Endodermal cell (in vitro differentiated cells): ENCODE data around the gene KLHL26. TPM values are rescaled to one million over a fixed set of nuclear protein-coding genes. Genes with fewer than 3 reads are reported as not detected.

Experiments used
- DNase-seq: peaks from one replicate; pipeline ENCODE4 v3.0.0-alpha.2; 2017
- H3K27ac ChIP-seq: 2 replicates; pipeline ENCODE4 v1.5.1; 2013; ENCODE audit warnings: mild to moderate bottlenecking, low read depth, low read length, moderate library complexity
- H3K27me3 ChIP-seq: 2 replicates; pipeline ENCODE4 v1.6.1; 2013; ENCODE audit warnings: mild to moderate bottlenecking, low read length, moderate library complexity; ENCODE audit not compliant: insufficient read depth, control insufficient read depth, poor library complexity, severe bottlenecking
- H3K36me3 ChIP-seq: 2 replicates; pipeline ENCODE4 v1.7.0; 2013; ENCODE audit warnings: mild to moderate bottlenecking, low read length, moderate library complexity; ENCODE audit not compliant: control insufficient read depth, insufficient read depth
- H3K4me1 ChIP-seq: one replicate; pipeline ENCODE4 v1.7.0; 2013; ENCODE audit warnings: low read length; ENCODE audit not compliant: control insufficient read depth, insufficient read depth
- H3K4me3 ChIP-seq: 2 replicates; pipeline ENCODE4 v1.5.1; 2013; ENCODE audit warnings: mild to moderate bottlenecking, low read length, moderate library complexity
- H3K9ac ChIP-seq: 2 replicates; pipeline ENCODE4 v1.6.1; 2013; ENCODE audit warnings: mild to moderate bottlenecking, low read length, moderate library complexity; ENCODE audit not compliant: poor library complexity, severe bottlenecking; ENCODE audit errors: extremely low read depth
- H3K9me3 ChIP-seq: 2 replicates; pipeline ENCODE4 v1.6.1; 2013; ENCODE audit warnings: mild to moderate bottlenecking, low read length, moderate library complexity; ENCODE audit not compliant: control insufficient read depth
- H3K27ac Mint-ChIP-seq: 2 replicates; pipeline ENCODE4 v1.8.0; 2020; ENCODE audit warnings: mixed read lengths
- H3K27me3 Mint-ChIP-seq: 2 replicates; pipeline ENCODE4 v1.8.0; 2021; ENCODE audit warnings: mild to moderate bottlenecking, mixed read lengths; ENCODE audit not compliant: insufficient read depth
- H3K36me3 Mint-ChIP-seq: 2 replicates; pipeline ENCODE4 v1.8.0; 2020; ENCODE audit warnings: low read depth, mixed read lengths
- H3K4me1 Mint-ChIP-seq: 2 replicates; pipeline ENCODE4 v1.8.0; 2020; ENCODE audit warnings: mixed read lengths
- H3K4me3 Mint-ChIP-seq: 2 replicates; pipeline ENCODE4 v1.8.0; 2020; ENCODE audit warnings: mild to moderate bottlenecking, moderate library complexity, mixed read lengths
- H3K9me3 Mint-ChIP-seq: 2 replicates; pipeline ENCODE4 v1.8.0; 2020; ENCODE audit warnings: mild to moderate bottlenecking, mixed read lengths
- WGBS, 2 experiments: methylation state at CpG; one replicate each; pipeline versions ENCODE4 v1.1.5 to v1.1.7; 2013; ENCODE audit warnings: missing lambda C conversion rate in 2 of 2, mixed read lengths in 1 of 2; ENCODE audit not compliant: insufficient coverage in 1 of 2, insufficient read length in 1 of 2; 5-methylcytosine and 5-hydroxymethylcytosine counted together
- total RNA-seq, 2 donors: library from RNA; stranded (reverse); fragmentation: NEBNext Ultra II Directional in 1 of 2; extraction: Animal tissue kit (Norgen Biotek cat#: 25700) in 1 of 2; gene quantifications; 2 replicates in 1 of 2; 3 replicates in 1 of 2; pipeline ENCODE4 v1.2.1, GENCODE V29; 2021
- TF ChIP-seq, protein P1 (sequence below): fragments of 200-600 bp; sonication (generic); conservative IDR thresholded peaks from 2 replicates; pipeline ENCODE4 v1.5.0; 2021; ENCODE audit warnings: antibody characterized with exemption, mild to moderate bottlenecking

The KLHL26 gene
- total RNA-seq, 2 donors from 2014 or later: 9.4 to 11.2 TPM

DNA sequence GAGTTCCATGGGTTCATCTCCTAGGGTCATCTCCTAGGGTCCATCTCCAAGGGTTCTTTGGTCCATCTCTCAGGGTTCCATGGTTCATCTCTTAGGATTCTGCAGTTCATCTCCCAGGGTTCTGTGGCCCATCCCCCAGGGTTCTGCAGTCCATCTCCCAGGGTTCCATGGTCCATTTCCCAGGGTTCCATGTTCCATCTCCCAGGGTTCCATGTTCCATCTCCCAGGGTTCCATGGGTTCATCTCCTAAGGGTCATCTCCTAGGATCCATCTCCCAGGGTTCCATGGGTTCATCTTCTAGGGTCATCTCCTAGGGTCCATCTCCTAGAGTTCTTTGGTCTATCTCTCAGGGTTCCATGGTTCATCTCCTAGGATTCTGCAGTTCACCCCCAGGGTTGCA, 19.3 kb upstream of the KLHL26 start:
- no peaks in the 10 kb centered on the region for H3K36me3 Mint-ChIP-seq
- Histone ChIP-seq H3K36me3 (no peaks in the 10 kb centered on the region), H3K27ac (no peak overlapping the region), H3K27me3 (peaks cover 37% of the 10 kb centered on the region), H3K4me1 (no peaks in the 10 kb centered on the region), H3K4me3 (no peak overlapping the region), H3K9me3 (no peaks in the 10 kb centered on the region), H3K9ac (no peak overlapping the region)
- TF ChIP-seq, protein P1, sequence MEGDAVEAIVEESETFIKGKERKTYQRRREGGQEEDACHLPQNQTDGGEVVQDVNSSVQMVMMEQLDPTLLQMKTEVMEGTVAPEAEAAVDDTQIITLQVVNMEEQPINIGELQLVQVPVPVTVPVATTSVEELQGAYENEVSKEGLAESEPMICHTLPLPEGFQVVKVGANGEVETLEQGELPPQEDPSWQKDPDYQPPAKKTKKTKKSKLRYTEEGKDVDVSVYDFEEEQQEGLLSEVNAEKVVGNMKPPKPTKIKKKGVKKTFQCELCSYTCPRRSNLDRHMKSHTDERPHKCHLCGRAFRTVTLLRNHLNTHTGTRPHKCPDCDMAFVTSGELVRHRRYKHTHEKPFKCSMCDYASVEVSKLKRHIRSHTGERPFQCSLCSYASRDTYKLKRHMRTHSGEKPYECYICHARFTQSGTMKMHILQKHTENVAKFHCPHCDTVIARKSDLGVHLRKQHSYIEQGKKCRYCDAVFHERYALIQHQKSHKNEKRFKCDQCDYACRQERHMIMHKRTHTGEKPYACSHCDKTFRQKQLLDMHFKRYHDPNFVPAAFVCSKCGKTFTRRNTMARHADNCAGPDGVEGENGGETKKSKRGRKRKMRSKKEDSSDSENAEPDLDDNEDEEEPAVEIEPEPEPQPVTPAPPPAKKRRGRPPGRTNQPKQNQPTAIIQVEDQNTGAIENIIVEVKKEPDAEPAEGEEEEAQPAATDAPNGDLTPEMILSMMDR: no peak
- DNase-seq: no peak
- peaks cover 50% of the 10 kb centered on the region for H3K27me3 Mint-ChIP-seq
- H3K27ac Mint-ChIP-seq: no peak overlapping the region
- no peaks in the 10 kb centered on the region for H3K9me3 Mint-ChIP-seq
- H3K4me3 Mint-ChIP-seq: no peak overlapping the region
- peaks cover 4% of the 10 kb centered on the region for H3K4me1 Mint-ChIP-seq

DNA sequence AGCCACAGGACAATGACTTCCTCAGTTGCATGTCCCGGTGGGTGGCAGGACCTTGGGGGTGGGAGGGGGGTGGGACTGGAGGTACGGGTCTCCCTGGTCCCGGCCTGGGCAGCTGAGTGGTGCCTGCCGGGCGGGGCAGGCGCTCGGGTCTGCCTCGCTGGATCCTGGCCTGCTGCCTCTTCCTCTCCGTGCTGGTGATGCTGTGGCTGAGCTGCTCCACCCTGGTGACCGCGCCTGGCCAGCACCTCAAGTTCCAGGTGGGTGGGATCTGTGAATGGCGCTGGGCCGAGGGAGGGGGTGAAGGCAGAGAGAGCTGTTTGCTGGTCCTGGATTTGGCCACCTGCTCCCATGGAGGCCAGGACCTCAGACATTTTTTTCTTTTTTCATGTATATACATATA, 18.6 kb upstream of the KLHL26 start:
- Histone ChIP-seq H3K27ac (no peak overlapping the region), H3K9me3 (no peaks in the 10 kb centered on the region), H3K36me3 (no peaks in the 10 kb centered on the region), H3K4me1 (no peaks in the 10 kb centered on the region), H3K4me3 (no peak overlapping the region), H3K27me3 (peaks cover 30% of the 10 kb centered on the region), H3K9ac (no peak overlapping the region)
- Mint-ChIP-seq H3K36me3 (no peaks in the 10 kb centered on the region), H3K9me3 (no peaks in the 10 kb centered on the region), H3K4me3 (no peak overlapping the region), H3K27me3 (peaks cover 45% of the 10 kb centered on the region), H3K4me1 (peaks cover 3% of the 10 kb centered on the region), H3K27ac (no peak overlapping the region)
- DNase-seq: no peak
- WGBS, 2 experiments: 93 to 98% methylated on average over 7 to 13 of the region's 13 CpGs
- TF ChIP-seq, protein P1: no peak

DNA sequence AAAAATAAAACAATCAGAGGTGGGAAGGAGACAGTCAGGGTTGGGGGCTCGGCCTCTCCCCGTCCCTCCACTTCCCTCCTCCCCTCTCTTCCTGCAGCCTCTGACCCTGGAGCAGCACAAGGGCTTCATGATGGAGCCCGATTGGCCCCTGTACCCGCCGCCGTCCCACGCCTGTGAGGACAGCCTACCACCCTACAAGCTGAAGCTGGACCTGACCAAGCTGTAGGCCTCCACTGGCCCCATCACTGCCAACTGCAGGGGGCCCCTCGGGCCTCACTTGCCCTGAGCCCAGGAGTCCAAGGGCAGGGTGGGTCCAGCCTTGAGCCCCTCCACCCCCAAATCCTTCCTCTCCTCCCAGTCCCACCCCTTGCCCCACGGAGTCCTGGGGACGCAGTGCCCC, 16.5 kb upstream of the KLHL26 start:
- no peaks in the 10 kb centered on the region for H3K9me3 Mint-ChIP-seq

More for the DNA sequence above, 16.5 kb upstream of the KLHL26 start:
- H3K4me1 ChIP-seq: no peaks in the 10 kb centered on the region
- Mint-ChIP-seq H3K27me3 (peaks cover 31% of the 10 kb centered on the region), H3K4me1 (no peaks in the 10 kb centered on the region), H3K4me3 (no peak overlapping the region), H3K27ac (no peak overlapping the region), H3K36me3 (no peaks in the 10 kb centered on the region)
- no peaks in the 10 kb centered on the region for H3K9me3 ChIP-seq
- no peak overlapping the region for H3K4me3 ChIP-seq
- no peak overlapping the region for H3K27ac ChIP-seq
- no peak overlapping the region for H3K9ac ChIP-seq
- no peaks in the 10 kb centered on the region for H3K36me3 ChIP-seq
- peaks cover 9% of the 10 kb centered on the region for H3K27me3 ChIP-seq
- no peak for DNase-seq
- 84 to 92% methylated on average over 5 to 10 of the region's 10 CpGs for WGBS, 2 experiments
- TF ChIP-seq, protein P1: no peak
